Uterus (tissue), 4 donors: ENCODE data around the gene SMARCAL1. TPM values are rescaled to one million over a fixed set of nuclear protein-coding genes. Genes with fewer than 3 reads are reported as not detected.

Source experiments
- DNase-seq, 2 donors: peaks; one replicate each; pipeline ENCODE4 v3.0.0-alpha.2; 2019 to 2020
- H3K27ac ChIP-seq, 2 donors: fragments of 200-600 bp; sonication (generic); 1 replicate in 1 of 2; 2 replicates in 1 of 2; pipeline ENCODE4 v1.5.1; 2016 to 2018
- H3K27me3 ChIP-seq, 2 donors: fragments of 200-600 bp; sonication (generic); one replicate each; pipeline ENCODE4 v1.5.1; 2018 to 2019; ENCODE audit warnings: control low read depth in 1 of 2
- H3K36me3 ChIP-seq, 2 donors: fragments of 200-600 bp; sonication (generic); one replicate each; pipeline ENCODE4 v1.5.1; 2019; ENCODE audit warnings: control low read depth in 1 of 2
- H3K4me1 ChIP-seq, 2 donors: fragments of 200-600 bp; sonication (generic); one replicate each; pipeline ENCODE4 v1.5.1; 2018 to 2019; ENCODE audit warnings: control low read depth in 1 of 2
- H3K4me3 ChIP-seq, 2 donors: fragments of 200-600 bp; sonication (generic); 1 replicate in 1 of 2; 2 replicates in 1 of 2; pipeline ENCODE4 v1.5.1; 2018 to 2019; ENCODE audit warnings: mild to moderate bottlenecking in 1 of 2
- H3K9me3 ChIP-seq, 2 donors: fragments of 200-600 bp; sonication (generic); one replicate each; pipeline ENCODE4 v1.5.1; 2019; ENCODE audit warnings: control low read depth in 1 of 2
- POLR2A ChIP-seq, 2 donors: fragments of 450-650 bp; IDR thresholded peaks; one replicate each; pipeline ENCODE4 v1.6.1; 2016; ENCODE audit warnings: antibody characterized with exemption in 2 of 2, mild to moderate bottlenecking in 1 of 2, moderate library complexity in 1 of 2
- intact Hi-C: fragments of 100-400 bp; cut with DNase I; formaldehyde crosslinking; loops from one replicate; pipeline ENCODE4 v1.15.1; 2023; ENCODE audit warnings: low total_unique reads
- total RNA-seq, 4 donors: library from RNA; depleted of rRNA in 3 of 4; stranded (reverse); fragments of >200 nt in 3 of 4; gene quantifications; one replicate each; pipeline versions ENCODE4 v1.1.0 to v1.2.4, GENCODE V29; 2014 to 2023
- TF ChIP-seq, protein P1 (sequence below), 4 experiments: fragments of 200-600 bp in 2 of 4; fragments of 450-650 bp in 2 of 4; sonication (generic) in 2 of 4; IDR thresholded peaks; one replicate each; pipeline ENCODE4 v1.5.1; 2016 to 2019; ENCODE audit warnings: antibody characterized with exemption in 4 of 4, mild to moderate bottlenecking in 2 of 4, moderate library complexity in 1 of 4
- donor health status: DM: yes; HTN: yes; CAD: no.

Gene SMARCAL1
- total RNA-seq, result 10 to 100 TPM in 3 of 4 donors, 1 to 10 TPM in 1; 8.5 to 25.1 (median 15.5) TPM

GRCh38 chr2:216412022-216412999 is at the start of gene SMARCAL1:
SMARCAL1 (plus strand) TSS chr2:216412484; CDS start chr2:216414705, 2,221 bp downstream.
- Histone ChIP-seq H3K27me3 (no peaks in the 10 kb centered on the region), H3K4me1 (no peaks in the 10 kb centered on the region), H3K27ac (peak within 1 kb of the TSS; percentile 95 to 98), H3K36me3 (no peaks in the 10 kb centered on the region), H3K4me3 (peak within 1 kb of the TSS; percentile 63 to 88), H3K9me3 (no peaks in the 10 kb centered on the region)
- intact Hi-C loops, result no loop called here
- TF ChIP-seq, protein P1, sequence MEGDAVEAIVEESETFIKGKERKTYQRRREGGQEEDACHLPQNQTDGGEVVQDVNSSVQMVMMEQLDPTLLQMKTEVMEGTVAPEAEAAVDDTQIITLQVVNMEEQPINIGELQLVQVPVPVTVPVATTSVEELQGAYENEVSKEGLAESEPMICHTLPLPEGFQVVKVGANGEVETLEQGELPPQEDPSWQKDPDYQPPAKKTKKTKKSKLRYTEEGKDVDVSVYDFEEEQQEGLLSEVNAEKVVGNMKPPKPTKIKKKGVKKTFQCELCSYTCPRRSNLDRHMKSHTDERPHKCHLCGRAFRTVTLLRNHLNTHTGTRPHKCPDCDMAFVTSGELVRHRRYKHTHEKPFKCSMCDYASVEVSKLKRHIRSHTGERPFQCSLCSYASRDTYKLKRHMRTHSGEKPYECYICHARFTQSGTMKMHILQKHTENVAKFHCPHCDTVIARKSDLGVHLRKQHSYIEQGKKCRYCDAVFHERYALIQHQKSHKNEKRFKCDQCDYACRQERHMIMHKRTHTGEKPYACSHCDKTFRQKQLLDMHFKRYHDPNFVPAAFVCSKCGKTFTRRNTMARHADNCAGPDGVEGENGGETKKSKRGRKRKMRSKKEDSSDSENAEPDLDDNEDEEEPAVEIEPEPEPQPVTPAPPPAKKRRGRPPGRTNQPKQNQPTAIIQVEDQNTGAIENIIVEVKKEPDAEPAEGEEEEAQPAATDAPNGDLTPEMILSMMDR (IDR thresholded peaks at IDR 0.05), result peak in 1 of 4 experiments; percentile 11
- peak in 1 of 2 donors; percentile 59 for TF ChIP-seq POLR2A (IDR thresholded peaks at IDR 0.05)
- DNase-seq, result peak; percentile 99

- Histone ChIP-seq H3K27ac (no peak overlapping the region), H3K36me3 (no peaks in the 10 kb centered on the region), H3K4me1 (no peaks in the 10 kb centered on the region), H3K27me3 (no peaks in the 10 kb centered on the region), H3K9me3 (no peaks in the 10 kb centered on the region), H3K4me3 (no peak overlapping the region)
- TF ChIP-seq, protein P1 (IDR thresholded peaks at IDR 0.05), result no peak
- TF ChIP-seq POLR2A (IDR thresholded peaks at IDR 0.05), result no peak
- no peak for DNase-seq
- intact Hi-C loops, result no loop called here
These were observed 49.6 kb upstream of the SMARCAL1 start for GRCh38 chr2:216362730-216363129.

DNA sequence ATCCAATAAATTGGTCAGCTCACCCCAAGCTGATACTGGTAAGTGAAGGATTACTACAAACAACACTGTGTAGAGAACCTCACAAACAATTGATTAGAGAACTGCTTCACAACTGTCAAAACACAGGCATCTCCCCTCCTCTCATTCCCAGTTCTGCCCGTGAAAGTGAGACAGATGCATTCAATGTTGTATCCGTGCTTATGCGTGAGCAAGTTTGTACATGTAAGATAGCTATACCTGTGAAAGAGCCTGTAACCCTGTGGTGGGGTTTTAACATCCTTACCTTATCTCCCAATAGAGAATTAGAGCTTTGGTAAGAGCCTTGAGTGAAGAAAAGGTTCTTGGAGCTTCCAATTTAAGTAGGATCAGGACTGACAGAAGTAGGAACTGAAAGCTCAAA is 49.1 kb upstream of the SMARCAL1 start:
- H3K36me3 ChIP-seq, result no peaks in the 10 kb centered on the region
- TF ChIP-seq, protein P1 (IDR thresholded peaks at IDR 0.05), result no peak
- TF ChIP-seq POLR2A (IDR thresholded peaks at IDR 0.05), result no peak
- intact Hi-C loops, result no loop called here
- no peaks in the 10 kb centered on the region for H3K4me1 ChIP-seq
- no peaks in the 10 kb centered on the region for H3K27me3 ChIP-seq
- no peaks in the 10 kb centered on the region for H3K9me3 ChIP-seq
- no peak for DNase-seq
- H3K27ac ChIP-seq, result no peak overlapping the region
- H3K4me3 ChIP-seq, result no peak overlapping the region

DNA sequence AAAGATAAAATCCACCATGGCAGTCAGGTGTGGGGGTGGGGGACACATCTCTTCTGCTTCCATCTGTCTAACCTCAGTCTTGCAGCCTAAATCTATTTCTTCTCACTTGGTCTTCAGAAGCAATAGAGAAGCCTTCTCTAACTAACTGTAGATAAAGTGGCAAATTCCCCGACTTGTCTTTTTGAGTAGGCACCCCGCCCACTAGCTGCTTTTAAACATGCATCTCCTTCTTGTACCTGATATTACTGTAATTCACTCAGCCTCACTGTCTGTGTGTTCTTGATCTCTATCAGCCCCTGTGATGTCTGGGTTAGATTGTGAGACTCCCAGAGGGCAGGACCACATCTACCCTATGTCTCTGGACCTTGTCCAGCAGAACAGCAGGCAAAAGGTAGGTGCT is 46.8 kb upstream of the SMARCAL1 start:
- no peak for DNase-seq
- no peaks in the 10 kb centered on the region for H3K27me3 ChIP-seq
- intact Hi-C loops, result no loop called here
- no peak overlapping the region for H3K4me3 ChIP-seq
- no peaks in the 10 kb centered on the region for H3K9me3 ChIP-seq
- no peak for TF ChIP-seq POLR2A (IDR thresholded peaks at IDR 0.05)
- TF ChIP-seq, protein P1 (IDR thresholded peaks at IDR 0.05), result no peak
- H3K4me1 ChIP-seq, result no peaks in the 10 kb centered on the region
- H3K27ac ChIP-seq, result no peak overlapping the region
- H3K36me3 ChIP-seq, result no peaks in the 10 kb centered on the region
